ENCODE results near the gene MED9.

GRCh38 chr17:17480593-17481148 is 3.9 kb downstream of the MED9 start:
- TF ChIP-seq POLR2A (IDR thresholded peaks at IDR 0.05) (no peak), EP300 (IDR thresholded peaks at IDR 0.05) (no peak)
